ENCODE data around the gene ZNF580. TPM values are rescaled to one million over a fixed set of nuclear protein-coding genes. Genes with fewer than 3 reads are reported as not detected.

Gene ZNF580
- total RNA-seq, 1 experiment from 2014 or later, result 32.0 TPM

GRCh38 chr19:55654323-55654867 lies 13.6 kb downstream of the ZNF580 start:
- peak; percentile 100 for DNase-seq (ENCODE audit: low spot score)
- H3K9me3 Mint-ChIP-seq, result no peaks in the 10 kb centered on the region
- H3K36me3 Mint-ChIP-seq, result peaks cover 14% of the 10 kb centered on the region
- ChIA-PET CTCF (interaction anchor here (0.5 to 1.6 kb wide), 46 partner anchors 9 to 1192 kb away, joined by 3 to 57 read pairs (median 4); partner anchors contain the start of genes CDC42EP5, DNAAF3, FIZ1 and NAT14), POLR2A (interaction anchor here (0.6 to 1.6 kb wide), 7 partner anchors 12 to 723 kb away, joined by 3 to 9 read pairs (median 3); partner anchors contain the start of gene FIZ1)
- peaks cover 3% of the 10 kb centered on the region; the same call in 1 of the 2 replicates for H3K27me3 Mint-ChIP-seq (ENCODE audit: low read depth)
- H3K4me1 Mint-ChIP-seq, result peaks cover 38% of the 10 kb centered on the region
- H3K27ac Mint-ChIP-seq, result peak overlapping the region; percentile 98
- H3K4me3 Mint-ChIP-seq, result peak overlapping the region; percentile 93
- TF ChIP-seq GRHL2 (CRISPR knock-in tag; IDR thresholded peaks at IDR 0.05; ENCODE audit: insufficient replicate concordance, severe bottlenecking), result no peak
- TF ChIP-seq, protein P1, sequence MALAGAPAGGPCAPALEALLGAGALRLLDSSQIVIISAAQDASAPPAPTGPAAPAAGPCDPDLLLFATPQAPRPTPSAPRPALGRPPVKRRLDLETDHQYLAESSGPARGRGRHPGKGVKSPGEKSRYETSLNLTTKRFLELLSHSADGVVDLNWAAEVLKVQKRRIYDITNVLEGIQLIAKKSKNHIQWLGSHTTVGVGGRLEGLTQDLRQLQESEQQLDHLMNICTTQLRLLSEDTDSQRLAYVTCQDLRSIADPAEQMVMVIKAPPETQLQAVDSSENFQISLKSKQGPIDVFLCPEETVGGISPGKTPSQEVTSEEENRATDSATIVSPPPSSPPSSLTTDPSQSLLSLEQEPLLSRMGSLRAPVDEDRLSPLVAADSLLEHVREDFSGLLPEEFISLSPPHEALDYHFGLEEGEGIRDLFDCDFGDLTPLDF (CRISPR knock-in tag; IDR thresholded peaks at IDR 0.05), result no peak
- no peak for TF ChIP-seq ZNF232 (CRISPR knock-in tag; IDR thresholded peaks at IDR 0.05)
- TF ChIP-seq NFE2L1 (CRISPR knock-in tag; IDR thresholded peaks at IDR 0.05), result no peak
- TF ChIP-seq EMX1 (CRISPR knock-in tag; IDR thresholded peaks at IDR 0.05), result no peak
- TF ChIP-seq JAZF1 (CRISPR knock-in tag; IDR thresholded peaks at IDR 0.05), result no peak
- TF ChIP-seq FOXP1 (CRISPR knock-in tag; IDR thresholded peaks at IDR 0.05; ENCODE audit: borderline replicate concordance), result no peak
- no peak for TF ChIP-seq FOXP4 (CRISPR knock-in tag; IDR thresholded peaks at IDR 0.05)
- no peak for TF ChIP-seq MYBL2 (CRISPR knock-in tag; IDR thresholded peaks at IDR 0.05)
- no peak for TF ChIP-seq JUN (CRISPR knock-in tag; IDR thresholded peaks at IDR 0.05)
- no peak for TF ChIP-seq RELA (CRISPR knock-in tag; IDR thresholded peaks at IDR 0.05; ENCODE audit: borderline replicate concordance)
- TF ChIP-seq, protein P2, sequence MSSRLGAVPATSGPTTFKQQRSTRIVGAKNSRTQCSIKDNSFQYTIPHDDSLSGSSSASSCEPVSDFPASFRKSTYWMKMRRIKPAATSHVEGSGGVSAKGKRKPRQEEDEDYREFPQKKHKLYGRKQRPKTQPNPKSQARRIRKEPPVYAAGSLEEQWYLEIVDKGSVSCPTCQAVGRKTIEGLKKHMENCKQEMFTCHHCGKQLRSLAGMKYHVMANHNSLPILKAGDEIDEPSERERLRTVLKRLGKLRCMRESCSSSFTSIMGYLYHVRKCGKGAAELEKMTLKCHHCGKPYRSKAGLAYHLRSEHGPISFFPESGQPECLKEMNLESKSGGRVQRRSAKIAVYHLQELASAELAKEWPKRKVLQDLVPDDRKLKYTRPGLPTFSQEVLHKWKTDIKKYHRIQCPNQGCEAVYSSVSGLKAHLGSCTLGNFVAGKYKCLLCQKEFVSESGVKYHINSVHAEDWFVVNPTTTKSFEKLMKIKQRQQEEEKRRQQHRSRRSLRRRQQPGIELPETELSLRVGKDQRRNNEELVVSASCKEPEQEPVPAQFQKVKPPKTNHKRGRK (CRISPR knock-in tag; IDR thresholded peaks at IDR 0.05; ENCODE audit: borderline replicate concordance), result no peak
- TF ChIP-seq SP1 (CRISPR knock-in tag; conservative IDR thresholded peaks at IDR 0.05), result no peak; the same call in none of the 2 replicates
- TF ChIP-seq SOX15 (CRISPR knock-in tag; IDR thresholded peaks at IDR 0.05), result no peak
- peak; percentile 87 for ATAC-seq

DNA sequence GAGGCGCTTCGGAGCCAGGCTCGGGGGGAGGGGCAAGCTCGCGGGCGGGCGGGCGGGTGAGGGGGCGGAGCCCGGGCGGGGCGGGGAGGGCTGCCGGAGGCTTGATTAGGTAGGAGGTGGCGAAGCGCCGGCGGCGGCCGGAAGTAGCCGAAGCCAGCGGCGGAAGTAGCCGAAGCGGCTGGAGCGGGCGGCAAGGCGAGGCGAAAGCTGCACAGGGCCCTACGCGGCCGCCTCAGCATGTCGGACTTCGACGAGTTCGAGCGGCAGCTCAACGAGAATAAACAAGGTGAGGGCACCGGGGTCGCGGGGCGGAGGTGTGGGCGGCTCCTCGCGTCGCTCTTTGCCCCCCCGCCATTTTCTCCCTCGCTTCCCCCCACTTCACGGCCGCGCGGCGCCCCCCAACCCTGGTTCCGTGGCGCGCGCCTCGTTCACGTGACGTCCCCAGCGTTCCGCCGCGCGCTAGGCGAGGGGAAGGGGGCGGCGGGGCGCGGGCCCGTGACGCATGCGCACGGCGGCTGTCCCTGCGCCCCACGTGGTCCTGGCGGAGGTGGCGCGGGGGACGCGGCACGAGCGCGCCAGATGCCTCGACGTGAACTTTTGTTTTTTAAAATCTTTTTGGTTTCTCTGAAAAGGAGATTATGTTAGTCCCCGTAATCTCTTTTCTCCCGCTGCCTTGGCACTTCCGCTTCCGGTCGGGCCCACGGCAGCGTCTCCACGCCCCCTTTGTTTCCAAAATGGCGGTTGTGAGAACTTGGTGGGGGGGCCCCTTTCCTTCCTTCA lies 14.3 kb downstream of the ZNF580 start, which contains the start of gene U2AF2:
U2AF2 (plus strand) TSS at position 168 of the 780 bp plus-strand sequence; CDS start at position 238, 70 bp downstream.
- CTCF ChIA-PET, result interaction anchor here (0.5 to 1.6 kb wide), 46 partner anchors 10 to 1192 kb away, joined by 3 to 57 read pairs (median 4); partner anchors contain the start of genes CDC42EP5, DNAAF3, FIZ1 and NAT14
- Mint-ChIP-seq H3K36me3 (peaks cover 15% of the 10 kb centered on the region), H3K4me1 (peaks cover 40% of the 10 kb centered on the region), H3K9me3 (no peaks in the 10 kb centered on the region), H3K27me3 (ENCODE audit: low read depth) (peaks cover 3% of the 10 kb centered on the region; the same call in 1 of the 2 replicates), H3K4me3 (peak within 1 kb of the TSS; percentile 93), H3K27ac (peak within 1 kb of the TSS; percentile 98)
- ATAC-seq (peak; percentile 39), DNase-seq (ENCODE audit: low spot score) (peak; percentile 96)
- POLR2A ChIA-PET, result interaction anchor here (0.6 to 1.6 kb wide), 7 partner anchors 13 to 723 kb away, joined by 3 to 9 read pairs (median 3); partner anchors contain the start of gene FIZ1
- TF ChIP-seq NR1H2 (CRISPR knock-in tag; IDR thresholded peaks at IDR 0.05), result no peak
- TF ChIP-seq, protein P3, sequence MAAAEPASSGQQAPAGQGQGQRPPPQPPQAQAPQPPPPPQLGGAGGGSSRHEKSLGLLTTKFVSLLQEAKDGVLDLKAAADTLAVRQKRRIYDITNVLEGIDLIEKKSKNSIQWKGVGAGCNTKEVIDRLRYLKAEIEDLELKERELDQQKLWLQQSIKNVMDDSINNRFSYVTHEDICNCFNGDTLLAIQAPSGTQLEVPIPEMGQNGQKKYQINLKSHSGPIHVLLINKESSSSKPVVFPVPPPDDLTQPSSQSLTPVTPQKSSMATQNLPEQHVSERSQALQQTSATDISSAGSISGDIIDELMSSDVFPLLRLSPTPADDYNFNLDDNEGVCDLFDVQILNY (CRISPR knock-in tag; IDR thresholded peaks at IDR 0.05), result peak; percentile 92
- no peak for TF ChIP-seq ATF1 (CRISPR knock-in tag; IDR thresholded peaks at IDR 0.05)
- TF ChIP-seq, protein P4, sequence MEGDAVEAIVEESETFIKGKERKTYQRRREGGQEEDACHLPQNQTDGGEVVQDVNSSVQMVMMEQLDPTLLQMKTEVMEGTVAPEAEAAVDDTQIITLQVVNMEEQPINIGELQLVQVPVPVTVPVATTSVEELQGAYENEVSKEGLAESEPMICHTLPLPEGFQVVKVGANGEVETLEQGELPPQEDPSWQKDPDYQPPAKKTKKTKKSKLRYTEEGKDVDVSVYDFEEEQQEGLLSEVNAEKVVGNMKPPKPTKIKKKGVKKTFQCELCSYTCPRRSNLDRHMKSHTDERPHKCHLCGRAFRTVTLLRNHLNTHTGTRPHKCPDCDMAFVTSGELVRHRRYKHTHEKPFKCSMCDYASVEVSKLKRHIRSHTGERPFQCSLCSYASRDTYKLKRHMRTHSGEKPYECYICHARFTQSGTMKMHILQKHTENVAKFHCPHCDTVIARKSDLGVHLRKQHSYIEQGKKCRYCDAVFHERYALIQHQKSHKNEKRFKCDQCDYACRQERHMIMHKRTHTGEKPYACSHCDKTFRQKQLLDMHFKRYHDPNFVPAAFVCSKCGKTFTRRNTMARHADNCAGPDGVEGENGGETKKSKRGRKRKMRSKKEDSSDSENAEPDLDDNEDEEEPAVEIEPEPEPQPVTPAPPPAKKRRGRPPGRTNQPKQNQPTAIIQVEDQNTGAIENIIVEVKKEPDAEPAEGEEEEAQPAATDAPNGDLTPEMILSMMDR (IDR thresholded peaks at IDR 0.05), result no peak
- TF ChIP-seq, protein P5, sequence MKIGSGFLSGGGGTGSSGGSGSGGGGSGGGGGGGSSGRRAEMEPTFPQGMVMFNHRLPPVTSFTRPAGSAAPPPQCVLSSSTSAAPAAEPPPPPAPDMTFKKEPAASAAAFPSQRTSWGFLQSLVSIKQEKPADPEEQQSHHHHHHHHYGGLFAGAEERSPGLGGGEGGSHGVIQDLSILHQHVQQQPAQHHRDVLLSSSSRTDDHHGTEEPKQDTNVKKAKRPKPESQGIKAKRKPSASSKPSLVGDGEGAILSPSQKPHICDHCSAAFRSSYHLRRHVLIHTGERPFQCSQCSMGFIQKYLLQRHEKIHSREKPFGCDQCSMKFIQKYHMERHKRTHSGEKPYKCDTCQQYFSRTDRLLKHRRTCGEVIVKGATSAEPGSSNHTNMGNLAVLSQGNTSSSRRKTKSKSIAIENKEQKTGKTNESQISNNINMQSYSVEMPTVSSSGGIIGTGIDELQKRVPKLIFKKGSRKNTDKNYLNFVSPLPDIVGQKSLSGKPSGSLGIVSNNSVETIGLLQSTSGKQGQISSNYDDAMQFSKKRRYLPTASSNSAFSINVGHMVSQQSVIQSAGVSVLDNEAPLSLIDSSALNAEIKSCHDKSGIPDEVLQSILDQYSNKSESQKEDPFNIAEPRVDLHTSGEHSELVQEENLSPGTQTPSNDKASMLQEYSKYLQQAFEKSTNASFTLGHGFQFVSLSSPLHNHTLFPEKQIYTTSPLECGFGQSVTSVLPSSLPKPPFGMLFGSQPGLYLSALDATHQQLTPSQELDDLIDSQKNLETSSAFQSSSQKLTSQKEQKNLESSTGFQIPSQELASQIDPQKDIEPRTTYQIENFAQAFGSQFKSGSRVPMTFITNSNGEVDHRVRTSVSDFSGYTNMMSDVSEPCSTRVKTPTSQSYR (CRISPR knock-in tag; IDR thresholded peaks at IDR 0.05), result no peak
- TF ChIP-seq, protein P6, sequence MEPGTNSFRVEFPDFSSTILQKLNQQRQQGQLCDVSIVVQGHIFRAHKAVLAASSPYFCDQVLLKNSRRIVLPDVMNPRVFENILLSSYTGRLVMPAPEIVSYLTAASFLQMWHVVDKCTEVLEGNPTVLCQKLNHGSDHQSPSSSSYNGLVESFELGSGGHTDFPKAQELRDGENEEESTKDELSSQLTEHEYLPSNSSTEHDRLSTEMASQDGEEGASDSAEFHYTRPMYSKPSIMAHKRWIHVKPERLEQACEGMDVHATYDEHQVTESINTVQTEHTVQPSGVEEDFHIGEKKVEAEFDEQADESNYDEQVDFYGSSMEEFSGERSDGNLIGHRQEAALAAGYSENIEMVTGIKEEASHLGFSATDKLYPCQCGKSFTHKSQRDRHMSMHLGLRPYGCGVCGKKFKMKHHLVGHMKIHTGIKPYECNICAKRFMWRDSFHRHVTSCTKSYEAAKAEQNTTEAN (CRISPR knock-in tag; IDR thresholded peaks at IDR 0.05), result no peak
- peak; percentile 41; the same call in 1 of the 2 replicates for TF ChIP-seq JUN (CRISPR knock-in tag; IDR thresholded peaks at IDR 0.05)
- TF ChIP-seq MXD4 (CRISPR knock-in tag; IDR thresholded peaks at IDR 0.05; ENCODE audit: borderline replicate concordance), result no peak
- TF ChIP-seq CREM (CRISPR knock-in tag; IDR thresholded peaks at IDR 0.05), result no peak

All from WTC11 (cell line).